Peyer's patch (tissue), 4 donors: ENCODE measurements around the gene RTTN.

Experiments used
- POLR2A ChIP-seq, 2 donors: fragments of 450-650 bp; IDR thresholded peaks; one replicate each; pipeline ENCODE4 v1.5.1; 2017; ENCODE audit warnings: antibody characterized with exemption in 2 of 2, mild to moderate bottlenecking in 2 of 2, moderate library complexity in 2 of 2
- TF ChIP-seq, protein P1 (sequence below), 6 experiments: fragments of 450-650 bp in 4 of 6; fragments of 200-600 bp in 2 of 6; sonication (generic) in 1 of 6; IDR thresholded peaks; one replicate each; pipeline ENCODE4 v1.5.1; 2017 to 2019; ENCODE audit warnings: antibody characterized with exemption in 6 of 6, mild to moderate bottlenecking in 3 of 6, moderate library complexity in 1 of 6

- TF ChIP-seq, protein P1, sequence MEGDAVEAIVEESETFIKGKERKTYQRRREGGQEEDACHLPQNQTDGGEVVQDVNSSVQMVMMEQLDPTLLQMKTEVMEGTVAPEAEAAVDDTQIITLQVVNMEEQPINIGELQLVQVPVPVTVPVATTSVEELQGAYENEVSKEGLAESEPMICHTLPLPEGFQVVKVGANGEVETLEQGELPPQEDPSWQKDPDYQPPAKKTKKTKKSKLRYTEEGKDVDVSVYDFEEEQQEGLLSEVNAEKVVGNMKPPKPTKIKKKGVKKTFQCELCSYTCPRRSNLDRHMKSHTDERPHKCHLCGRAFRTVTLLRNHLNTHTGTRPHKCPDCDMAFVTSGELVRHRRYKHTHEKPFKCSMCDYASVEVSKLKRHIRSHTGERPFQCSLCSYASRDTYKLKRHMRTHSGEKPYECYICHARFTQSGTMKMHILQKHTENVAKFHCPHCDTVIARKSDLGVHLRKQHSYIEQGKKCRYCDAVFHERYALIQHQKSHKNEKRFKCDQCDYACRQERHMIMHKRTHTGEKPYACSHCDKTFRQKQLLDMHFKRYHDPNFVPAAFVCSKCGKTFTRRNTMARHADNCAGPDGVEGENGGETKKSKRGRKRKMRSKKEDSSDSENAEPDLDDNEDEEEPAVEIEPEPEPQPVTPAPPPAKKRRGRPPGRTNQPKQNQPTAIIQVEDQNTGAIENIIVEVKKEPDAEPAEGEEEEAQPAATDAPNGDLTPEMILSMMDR (IDR thresholded peaks at IDR 0.05), result no peak
- no peak for TF ChIP-seq POLR2A (IDR thresholded peaks at IDR 0.05)
Measured at GRCh38 chr18:70207181-70207580, 1.7 kb upstream of the RTTN start.
